GM23338 (cell line): ENCODE measurements around the gene PDE3A.

Experiments
- CREB1 ChIP-seq: fragments of 250-450 bp; sonication (Bioruptor Pico); IDR thresholded peaks from 2 replicates; pipeline ENCODE4 v1.5.0; 2020; ENCODE audit warnings: low read depth, mild to moderate bottlenecking, moderate library complexity
- EZH2 ChIP-seq: fragments of 200-600 bp; sonication (generic); IDR thresholded peaks from one replicate; pipeline ENCODE4 v1.8.0; 2017; ENCODE audit warnings: antibody characterized with exemption, mild to moderate bottlenecking, low read depth; ENCODE audit not compliant: unreplicated experiment
- EZH2phosphoT487 ChIP-seq: fragments of 200-600 bp; sonication (generic); IDR thresholded peaks from one replicate; pipeline ENCODE4 v1.8.1; 2018; ENCODE audit warnings: antibody characterized with exemption; ENCODE audit not compliant: unreplicated experiment
- JUNB ChIP-seq: IDR thresholded peaks from one replicate; pipeline ENCODE4 v1.6.1; 2016; ENCODE audit warnings: antibody characterized with exemption; ENCODE audit not compliant: unreplicated experiment
- POLR2AphosphoS5 ChIP-seq: IDR thresholded peaks from 2 replicates; pipeline ENCODE4 v1.6.1; 2016; ENCODE audit warnings: antibody characterized with exemption, low read depth
- ZNF114 ChIP-seq: fragments of 250-450 bp; sonication (Bioruptor Pico); IDR thresholded peaks from 2 replicates; pipeline ENCODE4 v1.5.0; 2020; ENCODE audit warnings: mild to moderate bottlenecking, moderate library complexity
- TF ChIP-seq, protein P1 (sequence below), 2 experiments: fragments of 200-600 bp in 1 of 2; sonication (generic) in 1 of 2; conservative IDR thresholded peaks; 2 replicates each; pipeline versions ENCODE4 v1.5.1 to v1.6.1; 2016 to 2017; ENCODE audit warnings: antibody characterized with exemption in 2 of 2, low read depth in 2 of 2, mild to moderate bottlenecking in 2 of 2, moderate library complexity in 1 of 2
- TF ChIP-seq, protein P2 (sequence below): IDR thresholded peaks from 2 replicates; pipeline ENCODE4 v1.6.1; 2016; ENCODE audit warnings: antibody characterized with exemption

DNA sequence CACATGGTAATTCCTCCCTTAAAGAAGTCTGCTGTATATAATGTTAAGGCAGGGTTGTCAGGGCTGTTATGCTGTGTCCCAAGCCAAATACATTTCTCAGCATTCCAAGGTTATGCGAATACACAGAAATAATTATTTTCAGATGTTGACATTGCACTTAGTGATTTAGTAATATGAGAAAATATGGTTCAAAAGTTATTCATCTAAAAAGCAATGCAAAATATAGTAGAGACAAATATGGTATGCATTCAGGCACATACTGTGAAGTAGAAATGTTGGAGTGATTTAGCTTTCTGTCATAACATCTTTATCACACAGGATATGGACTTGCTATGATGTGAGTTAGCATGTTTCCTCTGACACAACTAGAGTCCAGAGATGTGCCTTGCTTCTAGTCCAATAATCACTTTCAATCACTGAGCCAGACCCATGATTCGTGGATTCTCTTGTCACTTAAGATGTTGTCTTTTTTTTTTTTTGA lies 70.0 kb downstream of the PDE3A start:
- TF ChIP-seq, protein P1, sequence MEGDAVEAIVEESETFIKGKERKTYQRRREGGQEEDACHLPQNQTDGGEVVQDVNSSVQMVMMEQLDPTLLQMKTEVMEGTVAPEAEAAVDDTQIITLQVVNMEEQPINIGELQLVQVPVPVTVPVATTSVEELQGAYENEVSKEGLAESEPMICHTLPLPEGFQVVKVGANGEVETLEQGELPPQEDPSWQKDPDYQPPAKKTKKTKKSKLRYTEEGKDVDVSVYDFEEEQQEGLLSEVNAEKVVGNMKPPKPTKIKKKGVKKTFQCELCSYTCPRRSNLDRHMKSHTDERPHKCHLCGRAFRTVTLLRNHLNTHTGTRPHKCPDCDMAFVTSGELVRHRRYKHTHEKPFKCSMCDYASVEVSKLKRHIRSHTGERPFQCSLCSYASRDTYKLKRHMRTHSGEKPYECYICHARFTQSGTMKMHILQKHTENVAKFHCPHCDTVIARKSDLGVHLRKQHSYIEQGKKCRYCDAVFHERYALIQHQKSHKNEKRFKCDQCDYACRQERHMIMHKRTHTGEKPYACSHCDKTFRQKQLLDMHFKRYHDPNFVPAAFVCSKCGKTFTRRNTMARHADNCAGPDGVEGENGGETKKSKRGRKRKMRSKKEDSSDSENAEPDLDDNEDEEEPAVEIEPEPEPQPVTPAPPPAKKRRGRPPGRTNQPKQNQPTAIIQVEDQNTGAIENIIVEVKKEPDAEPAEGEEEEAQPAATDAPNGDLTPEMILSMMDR (conservative IDR thresholded peaks at IDR 0.05; ENCODE audit: low read depth in 2 of 2) = no peak
- TF ChIP-seq EZH2phosphoT487 (no peak), CREB1 (CRISPR knock-in tag) (no peak), ZNF114 (CRISPR knock-in tag) (no peak), POLR2AphosphoS5 (no peak), EZH2 (no peak), JUNB (no peak)
- TF ChIP-seq, protein P2, sequence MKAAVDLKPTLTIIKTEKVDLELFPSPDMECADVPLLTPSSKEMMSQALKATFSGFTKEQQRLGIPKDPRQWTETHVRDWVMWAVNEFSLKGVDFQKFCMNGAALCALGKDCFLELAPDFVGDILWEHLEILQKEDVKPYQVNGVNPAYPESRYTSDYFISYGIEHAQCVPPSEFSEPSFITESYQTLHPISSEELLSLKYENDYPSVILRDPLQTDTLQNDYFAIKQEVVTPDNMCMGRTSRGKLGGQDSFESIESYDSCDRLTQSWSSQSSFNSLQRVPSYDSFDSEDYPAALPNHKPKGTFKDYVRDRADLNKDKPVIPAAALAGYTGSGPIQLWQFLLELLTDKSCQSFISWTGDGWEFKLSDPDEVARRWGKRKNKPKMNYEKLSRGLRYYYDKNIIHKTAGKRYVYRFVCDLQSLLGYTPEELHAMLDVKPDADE = no peak
